NK-92 treated with Interleukin-12 subunit alpha and Interleukin-12 subunit beta, amount 100 ng/mL, for 24 hours (cell line): ENCODE results near the gene CCR6.

Experiments used
- DNase-seq: peaks from one replicate; lab custom pipeline; 2025; lab: John Stamatoyannopoulos, UW

The CCR6 gene

GRCh38 chr6:167098825-167099225 lies 24.1 kb upstream of the CCR6 start:
- DNase-seq = no peak

GRCh38 chr6:167099707-167100106 lies 23.2 kb upstream of the CCR6 start:
- no peak for DNase-seq

- DNase-seq = no peak
These were observed 22.6 kb upstream of the CCR6 start for GRCh38 chr6:167100241-167100674.

- no peak for DNase-seq
These were observed 20.6 kb upstream of the CCR6 start for GRCh38 chr6:167102318-167102717.

GRCh38 chr6:167103041-167103891 lies 19.6 kb upstream of the CCR6 start:
- DNase-seq = no peak

- DNase-seq = no peak
These were observed 18.5 kb upstream of the CCR6 start for GRCh38 chr6:167104388-167104787.

- DNase-seq = no peak
These were observed 17.8 kb upstream of the CCR6 start for GRCh38 chr6:167105060-167105459.

- no peak for DNase-seq
These were observed 16.5 kb upstream of the CCR6 start for GRCh38 chr6:167106406-167106805.

GRCh38 chr6:167107787-167108186 lies 15.1 kb upstream of the CCR6 start:
- no peak for DNase-seq

- no peak for DNase-seq
These were observed 14.6 kb upstream of the CCR6 start for GRCh38 chr6:167108278-167108677.

GRCh38 chr6:167109651-167110050 lies 13.2 kb upstream of the CCR6 start:
- DNase-seq = no peak

GRCh38 chr6:167111597-167111996 lies 11.3 kb upstream of the CCR6 start:
- DNase-seq = no peak

- no peak for DNase-seq
These were observed 10.5 kb upstream of the CCR6 start for GRCh38 chr6:167112421-167112820.

- DNase-seq = no peak
These were observed 9.7 kb upstream of the CCR6 start for GRCh38 chr6:167113047-167113754.

GRCh38 chr6:167113935-167114910 lies 8.7 kb upstream of the CCR6 start:
- no peak for DNase-seq

- DNase-seq = no peak
These were observed 7.8 kb upstream of the CCR6 start for GRCh38 chr6:167115054-167115453.

- DNase-seq = no peak
These were observed 6.6 kb upstream of the CCR6 start for GRCh38 chr6:167116109-167116837.

- DNase-seq = no peak
These were observed 6.1 kb upstream of the CCR6 start for GRCh38 chr6:167116838-167117228.

- DNase-seq = no peak
These were observed 4.9 kb upstream of the CCR6 start for GRCh38 chr6:167118006-167118405.

- no peak for DNase-seq
These were observed 4.1 kb upstream of the CCR6 start for GRCh38 chr6:167118839-167119238.
